HPDE6-E6E7 (cell line): ENCODE measurements around the gene RPSA.
"Not testable (repeated sequence)": the region's sequence is repeated elsewhere in the genome, so short reads cannot be mapped to it uniquely, and the experiment has no call there.

Source experiments
- DNase-seq: peaks from one replicate; pipeline ENCODE4 v3.0.0; 2011; ENCODE audit warnings: missing footprints; ENCODE audit errors: extremely low spot score

Gene RPSA

GRCh38 chr3:39456159-39456558 is 49.6 kb downstream of the RPSA start:
- no peak for DNase-seq

GRCh38 chr3:39457361-39457760 is 50.8 kb downstream of the RPSA start:
- DNase-seq: no peak

- DNase-seq: not testable (repeated sequence)
Measured at GRCh38 chr3:39458579-39458978, 52.1 kb downstream of the RPSA start.

- DNase-seq: no peak
Measured at GRCh38 chr3:39460677-39461076, 54.2 kb downstream of the RPSA start.
